H9 (cell line): ENCODE data around the gene RNU2-63P. TPM values are rescaled to one million over a fixed set of nuclear protein-coding genes. Genes with fewer than 3 reads are reported as not detected.
A peak's percentile ranks its signal among the peaks of the same experiment; 100 is the strongest.

Experiments
- DNase-seq: peaks from one replicate; pipeline ENCODE4 v3.0.0-alpha.2; 2017
- H2AFZ ChIP-seq: one replicate; pipeline ENCODE4 v1.6.1; 2013; ENCODE audit warnings: mild to moderate bottlenecking, low read length, control low read depth, moderate library complexity
- H2AK5ac ChIP-seq: 2 replicates; pipeline ENCODE4 v1.6.1; 2013; ENCODE audit warnings: low read length, control low read depth, mixed read lengths; ENCODE audit not compliant: insufficient read length
- H2BK120ac ChIP-seq: one replicate; pipeline ENCODE4 v1.6.1; 2013; ENCODE audit warnings: low read depth, mild to moderate bottlenecking, low read length, control low read depth, inconsistent platforms; ENCODE audit not compliant: poor library complexity, severe bottlenecking
- H2BK12ac ChIP-seq: 2 replicates; pipeline ENCODE4 v1.6.1; 2013; ENCODE audit warnings: low read length, control low read depth, mixed read lengths, low read depth; ENCODE audit not compliant: insufficient read length
- H2BK15ac ChIP-seq: 2 replicates; pipeline ENCODE4 v1.6.1; 2013; ENCODE audit warnings: low read depth, low read length, control low read depth
- H2BK20ac ChIP-seq: one replicate; pipeline ENCODE4 v1.6.1; 2013; ENCODE audit warnings: low read depth, mild to moderate bottlenecking, low read length, control low read depth, inconsistent platforms; ENCODE audit not compliant: poor library complexity, severe bottlenecking
- H2BK5ac ChIP-seq: 2 replicates; pipeline ENCODE4 v1.6.1; 2013; ENCODE audit warnings: low read length, control low read depth, mixed read lengths; ENCODE audit not compliant: insufficient read length
- H3K14ac ChIP-seq: 2 replicates; pipeline ENCODE4 v1.6.1; 2013; ENCODE audit warnings: low read length, control low read depth; ENCODE audit not compliant: insufficient read depth
- H3K18ac ChIP-seq: 2 replicates; pipeline ENCODE4 v1.6.1; 2013; ENCODE audit warnings: low read depth, mild to moderate bottlenecking, mixed read lengths, low read length, control low read depth; ENCODE audit not compliant: insufficient read length
- H3K23ac ChIP-seq: 2 replicates; pipeline ENCODE4 v1.6.1; 2013; ENCODE audit warnings: low read length, control low read depth, mixed read lengths, low read depth; ENCODE audit not compliant: insufficient read length
- H3K23me2 ChIP-seq: 2 replicates; pipeline ENCODE4 v1.6.1; 2013; ENCODE audit warnings: low read depth, mild to moderate bottlenecking, mixed read lengths, low read length, control low read depth; ENCODE audit not compliant: insufficient read length, poor library complexity, severe bottlenecking
- H3K27ac ChIP-seq: 2 replicates; pipeline ENCODE4 v1.5.1; 2013; ENCODE audit warnings: low read length, control low read depth, mixed read lengths, low read depth; ENCODE audit not compliant: insufficient read length
- H3K27me3 ChIP-seq: 2 replicates; pipeline ENCODE4 v1.6.1; 2013; ENCODE audit warnings: low read length, control low read depth, inconsistent platforms; ENCODE audit not compliant: insufficient read depth
- H3K4ac ChIP-seq: 2 replicates; pipeline ENCODE4 v1.6.1; 2013; ENCODE audit warnings: low read depth, mild to moderate bottlenecking, control low read depth, inconsistent platforms, low read length, moderate library complexity
- H3K4me1 ChIP-seq: 2 replicates; pipeline ENCODE4 v1.6.1; 2013; ENCODE audit warnings: low read length, control low read depth, inconsistent platforms; ENCODE audit not compliant: insufficient read depth
- H3K4me2 ChIP-seq: 2 replicates; pipeline ENCODE4 v1.6.1; 2013; ENCODE audit warnings: low read length, control low read depth, mixed read lengths; ENCODE audit not compliant: insufficient read length, insufficient read depth
- H3K56ac ChIP-seq: 2 replicates; pipeline ENCODE4 v1.6.1; 2013; ENCODE audit warnings: low read depth, mild to moderate bottlenecking, mixed read lengths, low read length, control low read depth; ENCODE audit not compliant: insufficient read length
- H3K79me1 ChIP-seq: 2 replicates; pipeline ENCODE4 v1.6.1; 2013; ENCODE audit warnings: low read depth, mild to moderate bottlenecking, moderate library complexity, low read length, control low read depth, inconsistent platforms; ENCODE audit not compliant: insufficient read depth, poor library complexity, severe bottlenecking
- H3K79me2 ChIP-seq: 2 replicates; pipeline ENCODE4 v1.6.1; 2013; ENCODE audit warnings: low read length, control low read depth, inconsistent platforms; ENCODE audit not compliant: insufficient read depth
- H3K9ac ChIP-seq: 2 replicates; pipeline ENCODE4 v1.6.1; 2013; ENCODE audit warnings: low read length, control low read depth, mixed read lengths; ENCODE audit not compliant: insufficient read length; ENCODE audit errors: extremely low read depth
- H3K9me3 ChIP-seq: one replicate; pipeline ENCODE4 v1.6.1; 2013; ENCODE audit warnings: low read depth, low read length, inconsistent platforms; ENCODE audit not compliant: control insufficient read depth
- H3T11ph ChIP-seq: one replicate; pipeline ENCODE4 v1.6.1; 2013; ENCODE audit warnings: mild to moderate bottlenecking, low read length, control low read depth, inconsistent platforms
- H4K20me1 ChIP-seq: one replicate; pipeline ENCODE4 v1.6.1; 2013; ENCODE audit not compliant: control insufficient read depth, insufficient read length, insufficient read depth
- H4K5ac ChIP-seq: 2 replicates; pipeline ENCODE4 v1.6.1; 2013; ENCODE audit warnings: low read depth, mild to moderate bottlenecking, mixed read lengths, low read length, control low read depth; ENCODE audit not compliant: insufficient read length
- H4K8ac ChIP-seq: replicated peaks from 2 replicates; pipeline ENCODE4 v1.6.1; 2013; ENCODE audit warnings: low read length, control low read depth, mixed read lengths, low read depth; ENCODE audit not compliant: insufficient read length
- H4K91ac ChIP-seq: 2 replicates; pipeline ENCODE4 v1.6.1; 2013; ENCODE audit warnings: low read depth, mild to moderate bottlenecking, moderate library complexity, mixed read lengths, low read length, control low read depth; ENCODE audit not compliant: insufficient read length
- H3K27ac Mint-ChIP-seq, 3 experiments: 2 replicates in 2 of 3; 3 replicates in 1 of 3; pipeline ENCODE4 v1.8.0; 2020 to 2021; ENCODE audit warnings: mixed read lengths in 3 of 3, mild to moderate bottlenecking in 1 of 3, moderate library complexity in 1 of 3
- H3K27me3 Mint-ChIP-seq: 2 replicates; pipeline ENCODE4 v1.8.0; 2021; ENCODE audit warnings: low read depth, mild to moderate bottlenecking, moderate library complexity, mixed read lengths
- H3K36me3 Mint-ChIP-seq, 3 experiments: 2 replicates in 2 of 3; 3 replicates in 1 of 3; pipeline ENCODE4 v1.8.0; 2020 to 2021; ENCODE audit warnings: low read depth in 3 of 3, mixed read lengths in 3 of 3; ENCODE audit not compliant: insufficient read depth in 1 of 3
- H3K4me1 Mint-ChIP-seq, 2 experiments: 2 replicates each; pipeline ENCODE4 v1.8.0; 2020; ENCODE audit warnings: mixed read lengths in 2 of 2
- H3K4me3 Mint-ChIP-seq, 2 experiments: 2 replicates in 1 of 2; 3 replicates in 1 of 2; pipeline ENCODE4 v1.8.0; 2020 to 2021; ENCODE audit warnings: mild to moderate bottlenecking in 2 of 2, mixed read lengths in 2 of 2, moderate library complexity in 1 of 2
- H3K9me3 Mint-ChIP-seq, 2 experiments: 2 replicates in 1 of 2; 3 replicates in 1 of 2; pipeline ENCODE4 v1.8.0; 2020; ENCODE audit warnings: mild to moderate bottlenecking in 2 of 2, mixed read lengths in 2 of 2, moderate library complexity in 1 of 2
- CTCF ChIP-seq: fragments of 200-600 bp; sonication (generic); conservative IDR thresholded peaks from 3 replicates; pipeline ENCODE4 v1.8.0; 2021; ENCODE audit warnings: antibody characterized with exemption, mild to moderate bottlenecking
- WGBS: extraction: QIAGEN DNeasy Blood & Tissue Kit; methylation state at CpG from one replicate; pipeline ENCODE4 v1.1.7; 2013; ENCODE audit warnings: missing lambda C conversion rate, low lambda C conversion rate, mixed read lengths; ENCODE audit not compliant: insufficient read length; ENCODE audit errors: extremely low coverage; 5-methylcytosine and 5-hydroxymethylcytosine counted together
- total RNA-seq: library from RNA; stranded (reverse); gene quantifications from 2 replicates; pipeline ENCODE4 v1.2.1, GENCODE V29; 2021

RNU2-63P gene
- total RNA-seq, 1 experiment from 2014 or later, result 31.1 TPM

GRCh38 chr2:88053296-88053695 is 36.9 kb upstream of the RNU2-63P start:
- H3K79me1 ChIP-seq, result peaks cover 4% of the 10 kb centered on the region
- H2BK15ac ChIP-seq, result no peak overlapping the region
- no peak overlapping the region for H3K14ac ChIP-seq
- H3T11ph ChIP-seq, result no peak overlapping the region
- H4K20me1 ChIP-seq, result no peaks in the 10 kb centered on the region
- no peak overlapping the region for H2AK5ac ChIP-seq
- H3K23ac ChIP-seq, result no peak overlapping the region
- Mint-ChIP-seq H3K4me1 (peaks cover 23 to 24% of the 10 kb centered on the region in 2 experiments), H3K27ac (0 out of 7 replicates have a peak overlapping the region, but pooled peaks of 1 of the 3 experiments have one; percentile 11), H3K36me3 (peaks cover 4 to 13% (median 6%) of the 10 kb centered on the region in 3 experiments; a peak in 5 of 7 replicates), H3K27me3 (no peaks in the 10 kb centered on the region; the same call in 1 of the 2 replicates), H3K4me3 (no peak overlapping the region), H3K9me3 (no peaks in the 10 kb centered on the region; a peak in 2 of 5 replicates)
- DNase-seq, result no peak
- H3K27ac ChIP-seq, result no peak overlapping the region
- no peak overlapping the region for H4K91ac ChIP-seq
- H2BK12ac ChIP-seq, result no peak overlapping the region
- H3K9ac ChIP-seq, result no peak overlapping the region
- H2BK20ac ChIP-seq, result no peak overlapping the region
- no peaks in the 10 kb centered on the region for H3K27me3 ChIP-seq
- no peak overlapping the region for H2BK5ac ChIP-seq
- H3K79me2 ChIP-seq, result no peaks in the 10 kb centered on the region; the same call in 1 of the 2 replicates
- no peaks in the 10 kb centered on the region; the same call in 1 of the 2 replicates for H3K4me1 ChIP-seq
- no peak overlapping the region for H4K5ac ChIP-seq
- no peak overlapping the region for H4K8ac ChIP-seq
- no peak overlapping the region for H3K56ac ChIP-seq
- no peak overlapping the region for H3K4me2 ChIP-seq
- no peaks in the 10 kb centered on the region for H3K9me3 ChIP-seq
- H2AFZ ChIP-seq, result no peak overlapping the region
- H3K4ac ChIP-seq, result no peak overlapping the region
- no peaks in the 10 kb centered on the region for H3K23me2 ChIP-seq
- no peak overlapping the region for H2BK120ac ChIP-seq
- no peak overlapping the region for H3K18ac ChIP-seq
- no peak for TF ChIP-seq CTCF
- WGBS, result no CpG with 5 or more reads among the region's 1 CpG
